B cell (primary cell): ENCODE data around the gene FGF11. TPM values are rescaled to one million over a fixed set of nuclear protein-coding genes. Genes with fewer than 3 reads are reported as not detected.

Experiments
- ATAC-seq: fragments of 200-7000 bp; cut with Tn5 transposase; one replicate; pipeline ENCODE4 v1.10.0; 2021; ENCODE audit warnings: low read depth, mild to moderate bottlenecking, moderate number of reproducible peaks, moderate library complexity
- CTCF ChIA-PET: fragments of 350-600 bp; sonication (Branson Sonifier 250); formaldehyde crosslinking; loops from one replicate; lab custom pipeline; 2021; ENCODE audit warnings: antibody characterized with exemption, inconsistent platforms; lab: Charles Lee
- POLR2A ChIA-PET: fragments of 350-600 bp; sonication (Branson Sonifier 250); formaldehyde crosslinking; loops from one replicate; lab custom pipeline; 2021; ENCODE audit warnings: antibody characterized with exemption; lab: Charles Lee
- DNase-seq: peaks from one replicate; pipeline ENCODE4 v3.0.0; 2013
- H2AFZ ChIP-seq: 2 replicates; pipeline ENCODE4 v1.6.1; 2012; ENCODE audit warnings: mild to moderate bottlenecking, low read depth, low read length; ENCODE audit not compliant: insufficient read depth, poor library complexity, severe bottlenecking
- H3K27ac ChIP-seq, 2 donors: 1 replicate in 1 of 2; 2 replicates in 1 of 2; pipeline ENCODE4 v1.5.1; 2012 to 2013; ENCODE audit warnings: low read length in 2 of 2, mild to moderate bottlenecking in 2 of 2, moderate library complexity in 1 of 2
- H3K27me3 ChIP-seq, 4 experiments: fragments of 200-600 bp in 1 of 4; sonication (generic) in 1 of 4; replicated peaks in 1 of 4; 1 replicate in 2 of 4; 2 replicates in 2 of 4; pipeline versions ENCODE4 v1.6.1 to v1.7.0; 2013 to 2016; ENCODE audit warnings: low read length in 3 of 4, mild to moderate bottlenecking in 2 of 4, mixed read lengths in 1 of 4, moderate library complexity in 1 of 4; ENCODE audit not compliant: insufficient read depth in 4 of 4, control insufficient read depth in 3 of 4; ENCODE audit errors: control extremely low read depth in 1 of 4
- H3K36me3 ChIP-seq, 2 experiments: replicated peaks in 1 of 2; 1 replicate in 1 of 2; 2 replicates in 1 of 2; pipeline versions ENCODE4 v1.6.1 to v1.7.1; 2013; ENCODE audit warnings: low read length in 1 of 2; ENCODE audit not compliant: insufficient read depth in 2 of 2, control insufficient read depth in 1 of 2; ENCODE audit errors: control extremely low read depth in 1 of 2, extremely low read depth in 1 of 2
- H3K4me1 ChIP-seq, 2 donors: fragments of 200-600 bp in 1 of 2; sonication (generic) in 1 of 2; 1 replicate in 1 of 2; 2 replicates in 1 of 2; pipeline versions ENCODE4 v1.5.1 to v1.6.1; 2013 to 2017; ENCODE audit warnings: low read length in 2 of 2; ENCODE audit not compliant: control insufficient read depth in 2 of 2, insufficient read depth in 2 of 2
- H3K4me2 ChIP-seq: replicated peaks from 2 replicates; pipeline ENCODE3; 2012; ENCODE audit warnings: mild to moderate bottlenecking, low read depth, low read length; ENCODE audit not compliant: poor library complexity, severe bottlenecking
- H3K4me3 ChIP-seq, 5 experiments: fragments of 200-600 bp in 1 of 5; sonication (generic) in 1 of 5; 1 replicate in 3 of 5; 2 replicates in 2 of 5; pipeline versions ENCODE4 v1.5.1 to v1.7.0; 2011 to 2016; ENCODE audit warnings: low read length in 4 of 5, mild to moderate bottlenecking in 4 of 5, low read depth in 2 of 5, control low read depth in 1 of 5, moderate library complexity in 1 of 5; ENCODE audit not compliant: insufficient read depth in 1 of 5; ENCODE audit errors: control extremely low read depth in 1 of 5, extremely low read depth in 1 of 5
- H3K79me2 ChIP-seq: fragments of 200-600 bp; sonication (generic); one replicate; pipeline ENCODE4 v1.6.0; 2016; ENCODE audit warnings: low read length; ENCODE audit not compliant: control insufficient read depth, insufficient read depth
- H3K9ac ChIP-seq: fragments of 200-600 bp; sonication (generic); 2 replicates; pipeline ENCODE4 v1.6.1; 2017; ENCODE audit warnings: mild to moderate bottlenecking, low read length, moderate library complexity
- H3K9me3 ChIP-seq, 3 donors: one replicate each; pipeline versions ENCODE4 v1.6.1 to v1.7.1; 2013; ENCODE audit warnings: low read length in 2 of 3; ENCODE audit not compliant: control insufficient read depth in 2 of 3, insufficient read depth in 1 of 3; ENCODE audit errors: control extremely low read depth in 1 of 3
- H4K20me1 ChIP-seq: 2 replicates; pipeline ENCODE4 v1.6.0; 2012; ENCODE audit warnings: mild to moderate bottlenecking, low read length; ENCODE audit not compliant: insufficient read depth, control insufficient read depth, poor library complexity, severe bottlenecking
- H3K27ac Mint-ChIP-seq: one replicate; pipeline ENCODE4 v1.8.0; 2021; ENCODE audit warnings: mixed read lengths
- H3K27me3 Mint-ChIP-seq: one replicate; pipeline ENCODE4 v1.8.0; 2021; ENCODE audit warnings: mixed read lengths
- H3K4me1 Mint-ChIP-seq: one replicate; pipeline ENCODE4 v1.8.0; 2021; ENCODE audit warnings: mixed read lengths
- H3K4me3 Mint-ChIP-seq: one replicate; pipeline ENCODE4 v1.8.0; 2021; ENCODE audit warnings: mixed read lengths
- H3K9me3 Mint-ChIP-seq: one replicate; pipeline ENCODE4 v1.8.0; 2022; ENCODE audit warnings: mixed read lengths; ENCODE audit not compliant: insufficient read depth
- EZH2 ChIP-seq: IDR thresholded peaks from 2 replicates; pipeline ENCODE4 v1.6.1; 2012; ENCODE audit warnings: borderline replicate concordance, low read depth, mild to moderate bottlenecking, moderate library complexity, low read length; ENCODE audit not compliant: insufficient read depth, poor library complexity, severe bottlenecking
- WGBS: methylation state at CpG from one replicate; pipeline ENCODE4 v1.1.5; 2013; ENCODE audit warnings: missing lambda C conversion rate; ENCODE audit not compliant: insufficient coverage; 5-methylcytosine and 5-hydroxymethylcytosine counted together
- intact Hi-C: fragments of 100-400 bp; cut with micrococcal nuclease; formaldehyde crosslinking; loops from one replicate; pipeline ENCODE4 v1.10.0; 2022
- polyA plus RNA-seq: library from polyadenylated mRNA; depleted of rRNA; stranded (reverse); fragments of >200 nt; gene quantifications from 2 replicates; pipeline ENCODE4 v1.2.3, GENCODE V29; 2012
- total RNA-seq, 2 donors: library from RNA; stranded (reverse); fragments of 120-200 nt in 1 of 2; gene quantifications; 1 replicate in 1 of 2; 2 replicates in 1 of 2; pipeline versions ENCODE4 v1.2.3 to v1.2.4, GENCODE V29; 2013 to 2022
- TF ChIP-seq, protein P1 (sequence below): fragments of 200-600 bp; IDR thresholded peaks from one replicate; pipeline ENCODE4 v1.8.0; 2022; ENCODE audit warnings: antibody characterized with exemption, mild to moderate bottlenecking

FGF11 gene
- total and polyA plus RNA-seq, 2 donors (not counting 1 experiment from before 2014, with no cell fraction given) = 2.7 to 4.6 TPM

DNA sequence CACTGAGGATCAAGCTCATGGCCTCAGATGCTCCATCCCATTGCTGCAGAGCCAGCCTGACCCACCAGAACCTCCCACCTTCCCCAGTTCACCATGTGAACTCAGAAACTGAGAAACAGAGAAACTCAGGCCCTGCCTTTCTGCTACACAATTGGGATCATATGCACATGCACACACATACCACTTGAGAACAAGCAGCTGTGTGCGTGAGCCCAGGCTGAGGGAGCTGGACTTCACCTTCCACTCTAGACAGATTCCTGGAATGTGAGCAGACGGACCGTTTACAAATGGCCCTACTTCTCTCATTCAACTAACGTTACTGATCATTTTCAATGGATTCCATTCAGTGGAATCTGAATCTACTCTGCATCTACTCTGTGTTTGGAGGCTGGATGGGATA is 15.6 kb upstream of the FGF11 start:
- Histone ChIP-seq H3K4me1 (no peaks in the 10 kb centered on the region), H3K27ac (no peak overlapping the region), H3K9ac (no peak overlapping the region), H4K20me1 (no peaks in the 10 kb centered on the region), H3K79me2 (no peaks in the 10 kb centered on the region), H3K4me2 (no peak overlapping the region), H3K36me3 (no peaks in the 10 kb centered on the region), H3K27me3 (peaks cover 0 to 3% (median 0%) of the 10 kb centered on the region in 4 experiments), H2AFZ (no peak overlapping the region), H3K4me3 (no peak overlapping the region), H3K9me3 (no peaks in the 10 kb centered on the region)
- H3K27ac Mint-ChIP-seq = no peak overlapping the region
- H3K4me3 Mint-ChIP-seq = no peak overlapping the region
- DNase-seq (no peak), ATAC-seq (no peak)
- H3K4me1 Mint-ChIP-seq = no peaks in the 10 kb centered on the region
- POLR2A ChIA-PET = interaction anchor here (0.6 to 0.7 kb wide), 3 partner anchors 10 to 400 kb away, joined by 3 to 4 read pairs (median 3); partner anchors contain the start of gene ACAP1
- CTCF ChIA-PET = no interaction called here
- WGBS = 100% methylated on average over 1 of the region's 4 CpGs
- intact Hi-C loops = no loop called here
- TF ChIP-seq EZH2 = no peak
- TF ChIP-seq, protein P1, sequence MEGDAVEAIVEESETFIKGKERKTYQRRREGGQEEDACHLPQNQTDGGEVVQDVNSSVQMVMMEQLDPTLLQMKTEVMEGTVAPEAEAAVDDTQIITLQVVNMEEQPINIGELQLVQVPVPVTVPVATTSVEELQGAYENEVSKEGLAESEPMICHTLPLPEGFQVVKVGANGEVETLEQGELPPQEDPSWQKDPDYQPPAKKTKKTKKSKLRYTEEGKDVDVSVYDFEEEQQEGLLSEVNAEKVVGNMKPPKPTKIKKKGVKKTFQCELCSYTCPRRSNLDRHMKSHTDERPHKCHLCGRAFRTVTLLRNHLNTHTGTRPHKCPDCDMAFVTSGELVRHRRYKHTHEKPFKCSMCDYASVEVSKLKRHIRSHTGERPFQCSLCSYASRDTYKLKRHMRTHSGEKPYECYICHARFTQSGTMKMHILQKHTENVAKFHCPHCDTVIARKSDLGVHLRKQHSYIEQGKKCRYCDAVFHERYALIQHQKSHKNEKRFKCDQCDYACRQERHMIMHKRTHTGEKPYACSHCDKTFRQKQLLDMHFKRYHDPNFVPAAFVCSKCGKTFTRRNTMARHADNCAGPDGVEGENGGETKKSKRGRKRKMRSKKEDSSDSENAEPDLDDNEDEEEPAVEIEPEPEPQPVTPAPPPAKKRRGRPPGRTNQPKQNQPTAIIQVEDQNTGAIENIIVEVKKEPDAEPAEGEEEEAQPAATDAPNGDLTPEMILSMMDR = no peak
- peaks cover 9% of the 10 kb centered on the region for H3K27me3 Mint-ChIP-seq
- H3K9me3 Mint-ChIP-seq = no peaks in the 10 kb centered on the region

DNA sequence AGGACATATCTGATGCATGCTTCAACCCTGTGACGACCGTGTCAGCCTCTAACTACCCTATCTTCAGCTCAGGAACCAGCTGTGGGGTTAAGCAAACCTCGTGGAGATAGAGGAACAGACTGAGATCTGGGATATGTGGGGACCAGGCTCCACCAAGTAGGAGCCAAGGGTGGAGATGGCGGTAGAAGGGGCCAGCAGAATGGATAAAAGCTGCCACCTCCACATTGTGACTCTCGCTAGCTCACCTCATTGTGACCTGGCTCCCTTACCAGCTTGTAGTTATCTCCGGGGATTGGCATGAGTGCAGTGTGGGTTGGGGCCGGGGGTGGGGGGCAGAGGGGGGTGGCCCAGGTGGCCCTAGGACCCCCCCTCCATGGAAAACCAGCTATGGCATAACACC is 14.0 kb upstream of the FGF11 start, which contains the start of gene SPEM2:
TSS of gene SPEM2 (plus strand) at position 301 of the 400 bp plus-strand sequence. CDS start at position 374, 73 bp downstream.
- POLR2A ChIA-PET = no interaction called here
- Histone ChIP-seq H2AFZ (no peak within 1 kb of the TSS), H3K4me3 (no peak within 1 kb of the TSS), H3K4me1 (no peaks in the 10 kb centered on the region), H3K4me2 (no peak within 1 kb of the TSS), H4K20me1 (no peaks in the 10 kb centered on the region), H3K36me3 (no peaks in the 10 kb centered on the region), H3K79me2 (no peaks in the 10 kb centered on the region), H3K27ac (no peak within 1 kb of the TSS), H3K9ac (no peak within 1 kb of the TSS), H3K9me3 (no peaks in the 10 kb centered on the region), H3K27me3 (peaks cover 0 to 3% (median 0%) of the 10 kb centered on the region in 4 experiments)
- Mint-ChIP-seq H3K4me3 (no peak within 1 kb of the TSS), H3K27ac (no peak within 1 kb of the TSS), H3K9me3 (no peaks in the 10 kb centered on the region), H3K27me3 (peaks cover 4% of the 10 kb centered on the region), H3K4me1 (no peaks in the 10 kb centered on the region)
- intact Hi-C loops = no loop called here
- 82% methylated on average over 2 of the region's 7 CpGs for WGBS
- TF ChIP-seq, protein P1 = no peak
- no peak for TF ChIP-seq EZH2
- no peak for DNase-seq
- CTCF ChIA-PET = interaction anchor here (1.2 kb wide), 1 partner anchor 21 kb away, joined by 3 read pairs; the partner anchor contains the start of gene TMEM256
- no peak for ATAC-seq
